Lower lobe of right lung (tissue), 2 donors: Measurements from ENCODE around the gene PLA2G4E. TPM values are rescaled to one million over a fixed set of nuclear protein-coding genes. Genes with fewer than 3 reads are reported as not detected.

Experiments
- ATAC-seq, 2 donors: fragments of 200-7000 bp; cut with Tn5 transposase; one replicate each; pipeline ENCODE4 v1.9.1; 2020 to 2022; ENCODE audit warnings: mild to moderate bottlenecking in 2 of 2, moderate library complexity in 2 of 2
- DNase-seq: peaks from one replicate; pipeline ENCODE4 v3.0.0-alpha.2; 2020
- H3K27ac ChIP-seq: fragments of 200-600 bp; one replicate; pipeline ENCODE4 v1.8.0; 2022
- H3K27me3 ChIP-seq: fragments of 200-600 bp; one replicate; pipeline ENCODE4 v1.8.0; 2022; ENCODE audit warnings: low read depth
- H3K36me3 ChIP-seq: fragments of 200-600 bp; one replicate; pipeline ENCODE4 v1.8.0; 2022; ENCODE audit warnings: mild to moderate bottlenecking
- H3K4me1 ChIP-seq: fragments of 200-600 bp; one replicate; pipeline ENCODE4 v1.8.0; 2022
- H3K4me3 ChIP-seq: fragments of 200-600 bp; one replicate; pipeline ENCODE4 v1.8.0; 2022; ENCODE audit warnings: mild to moderate bottlenecking
- H3K9me3 ChIP-seq: fragments of 200-600 bp; one replicate; pipeline ENCODE4 v1.8.0; 2022
- intact Hi-C: fragments of 100-400 bp; cut with DNase I; formaldehyde crosslinking; loops from one replicate; pipeline ENCODE4 v1.11.0; 2022
- total RNA-seq: library from RNA; stranded (reverse); fragmentation: NEBNext Ultra II Directional; extraction: Animal tissue kit (Norgen Biotek cat#: 25700); gene quantifications from one replicate; pipeline ENCODE4 v1.2.1, GENCODE V29; 2021
- TF ChIP-seq, protein P1 (sequence below): fragments of 200-600 bp; IDR thresholded peaks from one replicate; pipeline ENCODE4 v1.8.0; 2022; ENCODE audit warnings: antibody characterized with exemption, mild to moderate bottlenecking
- donor health status: DM: no; HTN: yes; CAD: no; lungs with severe emphysema.

The PLA2G4E gene
- total RNA-seq, 1 donor from 2014 or later = 1.1 TPM

GRCh38 chr15:42034628-42035434, 14.0 kb upstream of the PLA2G4E start:
- ATAC-seq = no peak
- DNase-seq = no peak
- peak overlapping the region; percentile 18 for H3K27ac ChIP-seq
- intact Hi-C loops = no loop called here
- H3K9me3 ChIP-seq = no peaks in the 10 kb centered on the region
- peaks cover 4% of the 10 kb centered on the region for H3K4me1 ChIP-seq
- no peak overlapping the region for H3K4me3 ChIP-seq
- no peaks in the 10 kb centered on the region for H3K27me3 ChIP-seq
- H3K36me3 ChIP-seq = no peaks in the 10 kb centered on the region
- TF ChIP-seq, protein P1, sequence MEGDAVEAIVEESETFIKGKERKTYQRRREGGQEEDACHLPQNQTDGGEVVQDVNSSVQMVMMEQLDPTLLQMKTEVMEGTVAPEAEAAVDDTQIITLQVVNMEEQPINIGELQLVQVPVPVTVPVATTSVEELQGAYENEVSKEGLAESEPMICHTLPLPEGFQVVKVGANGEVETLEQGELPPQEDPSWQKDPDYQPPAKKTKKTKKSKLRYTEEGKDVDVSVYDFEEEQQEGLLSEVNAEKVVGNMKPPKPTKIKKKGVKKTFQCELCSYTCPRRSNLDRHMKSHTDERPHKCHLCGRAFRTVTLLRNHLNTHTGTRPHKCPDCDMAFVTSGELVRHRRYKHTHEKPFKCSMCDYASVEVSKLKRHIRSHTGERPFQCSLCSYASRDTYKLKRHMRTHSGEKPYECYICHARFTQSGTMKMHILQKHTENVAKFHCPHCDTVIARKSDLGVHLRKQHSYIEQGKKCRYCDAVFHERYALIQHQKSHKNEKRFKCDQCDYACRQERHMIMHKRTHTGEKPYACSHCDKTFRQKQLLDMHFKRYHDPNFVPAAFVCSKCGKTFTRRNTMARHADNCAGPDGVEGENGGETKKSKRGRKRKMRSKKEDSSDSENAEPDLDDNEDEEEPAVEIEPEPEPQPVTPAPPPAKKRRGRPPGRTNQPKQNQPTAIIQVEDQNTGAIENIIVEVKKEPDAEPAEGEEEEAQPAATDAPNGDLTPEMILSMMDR = no peak

DNA sequence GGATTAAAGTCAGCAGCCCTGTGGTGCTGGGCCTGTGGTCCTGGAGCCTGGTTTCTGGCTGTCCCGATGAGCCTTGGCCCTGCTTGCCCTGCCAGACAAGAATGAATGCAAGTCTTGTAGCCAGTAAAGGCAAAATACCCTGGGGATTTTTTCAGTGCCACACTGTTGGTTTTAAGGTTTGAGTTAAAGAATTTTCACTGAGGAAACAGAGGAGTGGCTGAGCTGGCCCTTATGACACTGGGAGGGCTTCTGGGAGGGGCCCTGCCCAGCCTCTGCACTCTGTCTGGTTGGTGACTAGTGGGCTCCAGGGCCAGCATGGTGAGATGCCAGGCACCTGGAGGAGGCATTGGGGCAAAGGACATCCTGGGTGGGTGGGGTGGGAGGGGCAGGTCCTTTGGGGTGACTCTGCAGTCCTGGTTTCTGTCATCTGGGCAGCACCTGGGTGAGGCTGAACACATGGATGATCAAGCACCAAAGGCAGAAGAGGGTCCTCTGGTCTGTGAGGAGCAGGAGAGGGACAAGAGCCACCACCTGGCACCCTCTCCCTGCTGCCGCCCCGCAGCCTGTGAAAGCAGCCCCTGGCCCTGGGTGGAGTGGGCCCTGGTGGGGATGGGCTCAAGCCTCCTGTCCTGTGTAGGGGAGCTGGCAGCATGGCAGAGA, 12.5 kb upstream of the PLA2G4E start:
- ATAC-seq (no peak), DNase-seq (no peak)
- Histone ChIP-seq H3K27me3 (no peaks in the 10 kb centered on the region), H3K9me3 (no peaks in the 10 kb centered on the region), H3K27ac (no peak overlapping the region), H3K36me3 (no peaks in the 10 kb centered on the region), H3K4me1 (peaks cover 4% of the 10 kb centered on the region), H3K4me3 (no peak overlapping the region)
- TF ChIP-seq, protein P1 = no peak
- intact Hi-C loops = no loop called here

- Histone ChIP-seq H3K36me3 (no peaks in the 10 kb centered on the region), H3K4me3 (no peak overlapping the region), H3K4me1 (peaks cover 4% of the 10 kb centered on the region), H3K27me3 (no peaks in the 10 kb centered on the region), H3K9me3 (no peaks in the 10 kb centered on the region), H3K27ac (no peak overlapping the region)
- TF ChIP-seq, protein P1 = no peak
- DNase-seq (no peak), ATAC-seq (no peak)
- intact Hi-C loops = no loop called here
Measured at GRCh38 chr15:42032376-42033213, 11.8 kb upstream of the PLA2G4E start.

DNA sequence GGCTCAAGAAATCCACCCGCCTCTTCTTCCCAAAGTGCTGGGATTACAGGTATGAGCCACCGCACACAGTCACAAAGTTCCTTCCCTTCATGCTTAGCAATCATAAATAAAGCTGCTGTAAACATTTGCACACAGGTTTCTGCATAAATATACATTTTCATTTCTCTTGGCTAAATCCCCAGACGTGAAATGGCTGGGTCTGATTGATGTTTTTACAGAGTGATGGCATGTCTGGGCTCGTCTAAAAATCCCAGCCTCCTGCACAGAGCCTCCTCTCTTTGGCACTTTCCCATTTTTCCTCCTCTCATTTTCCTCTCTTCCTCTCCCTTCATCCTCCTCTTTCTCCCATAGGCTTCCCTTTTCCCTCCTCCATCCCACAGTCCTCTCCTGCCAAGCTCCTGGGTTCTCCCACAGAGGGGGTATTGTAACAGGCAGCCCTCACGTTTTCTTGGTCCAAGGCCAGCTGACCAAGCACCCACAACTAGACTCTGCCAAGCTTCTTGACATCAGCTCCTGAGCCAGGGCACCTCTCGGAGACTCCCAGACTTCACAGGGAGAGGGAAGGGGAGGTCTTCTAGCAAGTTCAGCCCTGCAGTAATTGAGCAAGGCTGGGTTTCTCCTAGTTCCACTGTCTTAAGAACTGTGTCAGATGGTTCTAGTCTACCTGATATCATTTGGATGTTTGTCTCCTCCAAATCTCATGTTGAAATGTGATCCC, 10.5 kb upstream of the PLA2G4E start:
- H3K4me3 ChIP-seq = no peak overlapping the region
- H3K27me3 ChIP-seq = no peaks in the 10 kb centered on the region
- ATAC-seq (no peak), DNase-seq (no peak)
- H3K4me1 ChIP-seq = peaks cover 4% of the 10 kb centered on the region
- TF ChIP-seq, protein P1 = no peak
- intact Hi-C loops = no loop called here
- no peaks in the 10 kb centered on the region for H3K36me3 ChIP-seq
- H3K9me3 ChIP-seq = no peaks in the 10 kb centered on the region
- H3K27ac ChIP-seq = no peak overlapping the region

GRCh38 chr15:42027521-42027920, 6.7 kb upstream of the PLA2G4E start:
- TF ChIP-seq, protein P1 = no peak
- intact Hi-C loops = no loop called here
- Histone ChIP-seq H3K4me1 (no peaks in the 10 kb centered on the region), H3K27ac (no peak overlapping the region), H3K27me3 (no peaks in the 10 kb centered on the region), H3K9me3 (no peaks in the 10 kb centered on the region), H3K36me3 (no peaks in the 10 kb centered on the region), H3K4me3 (no peak overlapping the region)
- DNase-seq (no peak), ATAC-seq (no peak)
